Fibroblast of lung (primary cell): ENCODE data around the gene HNRNPA3. TPM values are rescaled to one million over a fixed set of nuclear protein-coding genes. Genes with fewer than 3 reads are reported as not detected.

Experiments
- DNase-seq, 2 donors: peaks; one replicate each; pipeline versions ENCODE4 v3.0.0 to v3.0.0-alpha.2; 2010; ENCODE audit warnings: low read depth in 2 of 2
- H2AFZ ChIP-seq: 2 replicates; pipeline ENCODE4 v1.5.1; 2012; ENCODE audit warnings: low read length, control low read depth, inconsistent platforms
- H3K27ac ChIP-seq: 2 replicates; pipeline ENCODE4 v1.5.1; 2011; ENCODE audit warnings: low read length, control low read depth; ENCODE audit not compliant: insufficient read depth
- H3K27me3 ChIP-seq: 2 replicates; pipeline ENCODE4 v1.5.1; 2011; ENCODE audit warnings: mild to moderate bottlenecking, low read length; ENCODE audit not compliant: control insufficient read depth, insufficient read depth
- H3K36me3 ChIP-seq: 2 replicates; pipeline ENCODE4 v1.5.1; 2011; ENCODE audit warnings: low read length; ENCODE audit not compliant: control insufficient read depth, insufficient read depth
- H3K4me1 ChIP-seq: 2 replicates; pipeline ENCODE4 v1.5.1; 2011; ENCODE audit warnings: low read length; ENCODE audit not compliant: control insufficient read depth, insufficient read depth; ENCODE audit errors: extremely low read depth
- H3K4me2 ChIP-seq: 2 replicates; pipeline ENCODE4 v1.5.1; 2011; ENCODE audit warnings: low read length, control low read depth; ENCODE audit not compliant: insufficient read depth; ENCODE audit errors: extremely low read depth
- H3K4me3 ChIP-seq, 4 experiments: fragments of 200-600 bp in 1 of 4; sonication (generic) in 1 of 4; replicated peaks in 1 of 4; 2 replicates each; pipeline ENCODE4 v1.5.1; 2011 to 2016; ENCODE audit warnings: low read length in 4 of 4, low read depth in 3 of 4, mild to moderate bottlenecking in 3 of 4, control low read depth in 2 of 4, inconsistent platforms in 1 of 4, mixed read lengths in 1 of 4; ENCODE audit not compliant: insufficient read depth in 1 of 4; ENCODE audit errors: control extremely low read depth in 1 of 4
- H3K79me2 ChIP-seq: 2 replicates; pipeline ENCODE4 v1.5.1; 2012; ENCODE audit warnings: mild to moderate bottlenecking, low read length, inconsistent platforms; ENCODE audit not compliant: control insufficient read depth, insufficient read depth
- H3K9ac ChIP-seq: 2 replicates; pipeline ENCODE4 v1.5.1; 2011; ENCODE audit warnings: mild to moderate bottlenecking, low read length, control low read depth; ENCODE audit not compliant: insufficient read depth
- H3K9me3 ChIP-seq: 2 replicates; pipeline ENCODE4 v1.5.1; 2012; ENCODE audit warnings: low read depth, low read length; ENCODE audit not compliant: control insufficient read depth, insufficient read depth
- H4K20me1 ChIP-seq: 2 replicates; pipeline ENCODE4 v1.5.1; 2011; ENCODE audit warnings: low read length; ENCODE audit not compliant: control insufficient read depth, insufficient read depth; ENCODE audit errors: extremely low read depth
- CTCF ChIP-seq, 2 donors: IDR thresholded peaks in 1 of 2; conservative IDR thresholded peaks in 1 of 2; 1 replicate in 1 of 2; 2 replicates in 1 of 2; pipeline ENCODE4 v1.5.1; 2011 to 2012; ENCODE audit warnings: low read length in 2 of 2, control low read depth in 1 of 2, inconsistent platforms in 1 of 2, low read depth in 1 of 2, mild to moderate bottlenecking in 1 of 2
- EZH2 ChIP-seq: IDR thresholded peaks from 2 replicates; pipeline ENCODE4 v1.5.1; 2012; ENCODE audit warnings: low read length, control low read depth, mild to moderate bottlenecking; ENCODE audit errors: missing control alignments
- polyA plus RNA-seq, 2 donors: library from polyadenylated mRNA; depleted of rRNA in 1 of 2; stranded (reverse) in 1 of 2; unstranded in 1 of 2; fragments of >200 nt; gene quantifications; 2 replicates each; pipeline ENCODE4 v1.2.1, GENCODE V29; 2011 to 2012; ENCODE audit warnings: missing spikeins in 1 of 2
- total RNA-seq: library from RNA; depleted of rRNA; stranded (reverse); fragments of >200 nt; gene quantifications from 2 replicates; pipeline ENCODE4 v1.2.1, GENCODE V29; 2014

HNRNPA3 gene
- total and polyA plus RNA-seq, 2 donors (not counting 1 experiment from before 2014, with no cell fraction given) = 34.5 to 81.2 TPM

- TF ChIP-seq CTCF (conservative IDR thresholded peaks at IDR 0.05 in 1 of 2, IDR thresholded peaks at IDR 0.05 in 1 of 2; ENCODE audit: low read depth in 1 of 2, low read length in 2 of 2) (no peak), EZH2 (no peak)
- Histone ChIP-seq H3K27me3 (no peaks in the 10 kb centered on the region), H3K4me3 (no peak overlapping the region), H3K9me3 (no peaks in the 10 kb centered on the region), H4K20me1 (peaks cover 2% of the 10 kb centered on the region), H3K79me2 (peaks cover 95% of the 10 kb centered on the region), H3K9ac (no peak overlapping the region), H3K4me2 (no peak overlapping the region), H3K36me3 (peaks cover 4% of the 10 kb centered on the region), H2AFZ (no peak overlapping the region), H3K27ac (no peak overlapping the region), H3K4me1 (peaks cover 24% of the 10 kb centered on the region)
- DNase-seq = no peak
These were observed 35.2 kb downstream of the HNRNPA3 start for GRCh38 chr2:177247693-177248262.

DNA sequence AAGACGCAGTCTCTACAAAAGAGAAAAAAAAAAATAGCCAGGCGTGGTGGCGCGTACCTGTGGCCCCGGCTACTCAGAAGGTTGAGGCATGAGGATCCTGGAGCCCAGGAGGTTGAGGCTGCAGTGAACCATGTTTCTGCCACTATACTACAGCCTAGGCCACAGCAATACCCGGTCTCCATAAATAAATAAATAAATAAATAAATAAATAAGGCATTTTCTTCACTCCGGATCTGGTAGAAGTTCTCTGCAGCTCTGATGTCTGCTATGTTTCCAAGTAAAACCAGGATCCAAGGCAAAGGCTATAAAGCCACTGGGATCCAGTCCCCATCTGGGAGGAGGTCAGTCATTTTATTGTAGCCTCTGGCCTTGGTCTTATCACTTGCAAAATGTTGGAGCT, 36.4 kb downstream of the HNRNPA3 start:
- Histone ChIP-seq H3K27me3 (no peaks in the 10 kb centered on the region), H2AFZ (no peak overlapping the region), H3K9ac (no peak overlapping the region), H3K4me1 (peaks cover 24% of the 10 kb centered on the region), H3K36me3 (peaks cover 4% of the 10 kb centered on the region), H3K4me2 (no peak overlapping the region), H3K4me3 (no peak overlapping the region), H3K27ac (no peak overlapping the region), H4K20me1 (peaks cover 6% of the 10 kb centered on the region), H3K79me2 (peaks cover 96% of the 10 kb centered on the region), H3K9me3 (no peaks in the 10 kb centered on the region)
- DNase-seq = no peak
- TF ChIP-seq CTCF (conservative IDR thresholded peaks at IDR 0.05 in 1 of 2, IDR thresholded peaks at IDR 0.05 in 1 of 2; ENCODE audit: low read depth in 1 of 2, low read length in 2 of 2) = no peak
- TF ChIP-seq EZH2 = no peak

GRCh38 chr2:177250461-177250860, 37.9 kb downstream of the HNRNPA3 start:
- Histone ChIP-seq H3K9ac (no peak overlapping the region), H3K79me2 (peaks cover 97% of the 10 kb centered on the region), H3K27ac (no peak overlapping the region), H3K4me2 (no peak overlapping the region), H3K9me3 (no peaks in the 10 kb centered on the region), H3K4me1 (peaks cover 20% of the 10 kb centered on the region), H4K20me1 (peaks cover 6% of the 10 kb centered on the region), H3K36me3 (peaks cover 4% of the 10 kb centered on the region), H3K4me3 (no peak overlapping the region), H2AFZ (no peak overlapping the region), H3K27me3 (no peaks in the 10 kb centered on the region)
- no peak for DNase-seq
- TF ChIP-seq EZH2 = no peak
- no peak for TF ChIP-seq CTCF (conservative IDR thresholded peaks at IDR 0.05 in 1 of 2, IDR thresholded peaks at IDR 0.05 in 1 of 2; ENCODE audit: low read depth in 1 of 2, low read length in 2 of 2)
